ENCODE data around the gene LINC00305.

GRCh38 chr18:64073971-64074370, 74.9 kb downstream of the LINC00305 start:
- TF ChIP-seq CTCF (IDR thresholded peaks at IDR 0.05): no peak
- no peak for TF ChIP-seq EP300 (IDR thresholded peaks at IDR 0.05; ENCODE audit: low read depth)
